ENCODE data around the gene JARID2.

JARID2 gene

DNA sequence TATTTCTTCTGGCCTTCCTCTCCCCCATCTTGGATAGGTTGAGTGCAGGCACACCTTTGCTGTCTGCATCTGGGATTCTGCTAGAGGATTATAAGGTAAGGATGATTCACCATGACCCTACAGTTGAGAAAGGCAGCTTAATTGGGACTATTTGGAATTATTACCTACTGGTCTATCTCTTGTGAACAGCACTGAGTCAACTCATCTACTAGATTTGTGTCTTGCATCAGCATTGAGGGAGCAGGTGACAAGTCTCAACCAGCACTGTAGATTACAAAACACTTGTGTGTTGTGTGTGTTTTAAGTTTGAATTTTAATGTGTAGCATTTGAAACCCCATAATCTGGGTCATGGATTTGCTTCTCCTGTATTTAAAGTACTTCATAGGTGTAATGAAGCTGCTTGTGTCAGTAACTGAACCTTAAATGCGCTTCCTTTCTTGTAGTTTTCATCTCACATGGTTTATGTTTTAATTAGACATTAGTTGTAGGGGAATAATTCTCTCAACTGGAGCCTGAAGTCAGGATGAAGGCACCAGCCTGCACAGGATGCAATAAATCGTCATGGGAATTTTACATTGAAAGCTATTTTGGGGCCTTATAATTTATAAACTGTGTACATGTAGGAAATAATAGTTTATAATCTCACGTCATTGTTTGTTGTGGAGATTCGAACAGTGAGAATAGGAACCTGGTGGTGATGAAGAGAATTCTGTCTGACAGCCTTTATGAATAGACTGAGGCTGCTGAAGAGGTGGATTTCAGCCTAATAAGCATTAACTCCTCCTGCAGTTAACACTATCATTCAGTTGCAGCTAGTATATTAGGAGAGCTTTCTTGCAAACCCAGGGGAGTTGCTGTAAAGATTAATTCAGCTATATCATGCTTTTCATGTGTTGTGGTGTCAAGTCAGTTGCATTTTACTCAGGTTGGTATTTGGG, 125.1 kb downstream of the JARID2 start:
- TF ChIP-seq, protein P1, sequence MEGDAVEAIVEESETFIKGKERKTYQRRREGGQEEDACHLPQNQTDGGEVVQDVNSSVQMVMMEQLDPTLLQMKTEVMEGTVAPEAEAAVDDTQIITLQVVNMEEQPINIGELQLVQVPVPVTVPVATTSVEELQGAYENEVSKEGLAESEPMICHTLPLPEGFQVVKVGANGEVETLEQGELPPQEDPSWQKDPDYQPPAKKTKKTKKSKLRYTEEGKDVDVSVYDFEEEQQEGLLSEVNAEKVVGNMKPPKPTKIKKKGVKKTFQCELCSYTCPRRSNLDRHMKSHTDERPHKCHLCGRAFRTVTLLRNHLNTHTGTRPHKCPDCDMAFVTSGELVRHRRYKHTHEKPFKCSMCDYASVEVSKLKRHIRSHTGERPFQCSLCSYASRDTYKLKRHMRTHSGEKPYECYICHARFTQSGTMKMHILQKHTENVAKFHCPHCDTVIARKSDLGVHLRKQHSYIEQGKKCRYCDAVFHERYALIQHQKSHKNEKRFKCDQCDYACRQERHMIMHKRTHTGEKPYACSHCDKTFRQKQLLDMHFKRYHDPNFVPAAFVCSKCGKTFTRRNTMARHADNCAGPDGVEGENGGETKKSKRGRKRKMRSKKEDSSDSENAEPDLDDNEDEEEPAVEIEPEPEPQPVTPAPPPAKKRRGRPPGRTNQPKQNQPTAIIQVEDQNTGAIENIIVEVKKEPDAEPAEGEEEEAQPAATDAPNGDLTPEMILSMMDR (IDR thresholded peaks at IDR 0.05): no peak
- Histone ChIP-seq H3K36me3 (no peaks in the 10 kb centered on the region), H3K4me3 (no peak overlapping the region), H3K27me3 (no peaks in the 10 kb centered on the region), H3K4me1 (peaks cover 0 to 9% (median 5%) of the 10 kb centered on the region in 4 donors), H3K27ac (no peak overlapping the region), H3K9me3 (no peaks in the 10 kb centered on the region)
- no peak for DNase-seq
- intact Hi-C loops (cut with DNase I; ENCODE audit: low total_unique reads): no loop called here

DNA sequence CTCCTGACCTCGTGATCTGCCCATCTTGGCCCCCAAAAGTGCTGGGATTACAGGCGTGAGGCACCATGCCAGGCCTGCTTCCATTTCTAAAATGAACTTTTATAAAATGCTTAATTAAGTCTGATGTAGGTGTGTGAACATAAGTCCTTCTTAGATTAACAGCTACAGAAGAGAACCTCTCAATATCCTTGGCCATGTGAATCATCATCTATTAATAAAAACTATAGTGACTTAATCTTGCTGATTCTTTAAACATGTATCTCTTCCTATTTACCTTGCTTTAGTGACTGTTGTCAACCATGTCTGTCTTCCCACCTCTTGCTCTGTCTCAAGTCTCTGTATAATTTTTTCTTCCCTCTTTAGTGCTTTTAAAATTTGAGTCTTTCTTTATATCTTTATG, 127.1 kb downstream of the JARID2 start:
- Histone ChIP-seq H3K27me3 (no peaks in the 10 kb centered on the region), H3K9me3 (no peaks in the 10 kb centered on the region), H3K4me3 (no peak overlapping the region), H3K27ac (no peak overlapping the region), H3K36me3 (no peaks in the 10 kb centered on the region), H3K4me1 (peaks cover 0 to 15% (median 3%) of the 10 kb centered on the region in 4 donors)
- TF ChIP-seq, protein P1 (IDR thresholded peaks at IDR 0.05): no peak
- no peak for DNase-seq
- intact Hi-C loops (cut with DNase I; ENCODE audit: low total_unique reads): no loop called here

DNA sequence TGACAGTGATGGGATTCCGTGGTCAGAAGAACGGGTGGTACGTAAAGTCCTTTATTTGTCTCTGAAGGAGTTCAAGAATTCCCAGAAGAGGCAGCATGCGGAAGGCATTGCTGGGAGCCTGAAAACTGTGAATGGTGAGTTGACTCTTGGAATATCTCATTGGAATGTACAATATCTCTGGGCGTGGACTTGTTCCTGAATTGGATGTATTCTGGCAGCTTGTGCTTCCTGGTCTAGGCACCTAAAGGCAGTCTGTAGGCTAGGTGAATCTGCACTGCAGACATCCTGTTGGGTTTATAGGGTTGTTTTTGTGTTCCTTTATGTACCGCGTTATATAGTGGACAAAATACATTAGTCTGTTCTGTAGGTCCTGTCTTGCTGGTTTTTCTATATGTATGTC, 128.2 kb downstream of the JARID2 start:
- Histone ChIP-seq H3K36me3 (no peaks in the 10 kb centered on the region), H3K27me3 (no peaks in the 10 kb centered on the region), H3K4me3 (no peak overlapping the region), H3K9me3 (no peaks in the 10 kb centered on the region), H3K27ac (no peak overlapping the region), H3K4me1 (peaks cover 0 to 15% (median 3%) of the 10 kb centered on the region in 4 donors)
- DNase-seq: no peak
- TF ChIP-seq, protein P1 (IDR thresholded peaks at IDR 0.05): no peak
- intact Hi-C loops (cut with DNase I; ENCODE audit: low total_unique reads): no loop called here

DNA sequence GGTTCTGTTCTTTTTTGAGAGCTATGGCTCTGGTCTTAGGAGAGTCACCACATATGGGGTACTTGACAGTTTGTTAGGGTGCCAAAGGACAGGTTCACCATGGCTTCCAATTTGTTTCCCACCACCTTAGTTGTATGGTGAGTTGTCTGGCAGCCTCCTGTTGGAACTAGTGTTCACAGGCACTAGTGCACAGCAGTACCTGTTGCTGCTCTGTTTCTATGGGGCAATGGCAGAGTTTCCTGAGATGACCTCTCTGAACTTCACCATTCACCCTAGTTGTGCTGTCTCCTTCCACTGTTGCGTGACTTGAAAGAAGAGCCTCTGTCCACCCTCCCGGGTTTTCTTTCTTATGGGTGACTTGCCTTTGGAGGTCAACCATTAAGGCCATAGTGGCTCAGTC, 129.1 kb downstream of the JARID2 start:
- no peak overlapping the region for H3K27ac ChIP-seq
- intact Hi-C loops (cut with DNase I; ENCODE audit: low total_unique reads): no loop called here

DNA sequence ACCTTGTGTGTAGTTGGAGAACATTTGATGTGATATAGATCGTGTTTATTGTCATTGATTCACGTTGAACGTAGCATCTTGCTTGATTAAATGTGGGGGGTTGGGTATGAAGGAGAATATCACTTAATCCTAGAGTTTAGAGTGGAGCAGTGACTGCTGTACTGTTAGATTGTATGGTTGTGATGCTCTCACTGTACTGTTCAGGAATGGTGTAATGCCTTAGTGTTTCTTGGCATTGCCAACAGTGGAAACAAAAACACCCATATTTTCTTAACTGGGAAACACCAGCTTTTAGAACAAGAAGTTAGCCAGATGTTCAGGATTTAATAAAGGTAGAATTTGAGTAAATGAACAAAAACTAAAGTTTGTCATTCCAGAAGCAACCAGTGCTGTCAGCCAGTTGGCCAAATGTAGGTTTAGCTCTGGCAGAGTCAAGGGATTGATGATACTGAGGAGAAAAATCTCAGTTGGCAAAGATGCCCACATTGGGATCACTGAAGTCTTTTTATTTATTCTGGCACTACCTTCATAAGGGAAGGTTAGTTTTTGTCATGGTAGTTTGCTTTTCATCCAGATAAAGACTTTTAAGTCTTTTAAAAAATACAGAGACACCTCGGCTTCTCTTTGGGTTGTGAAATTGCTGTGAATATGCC, 129.9 kb downstream of the JARID2 start:
- H3K4me1 ChIP-seq: peaks cover 0 to 15% (median 5%) of the 10 kb centered on the region in 4 donors
- intact Hi-C loops (cut with DNase I; ENCODE audit: low total_unique reads): no loop called here
- no peaks in the 10 kb centered on the region for H3K36me3 ChIP-seq
- no peaks in the 10 kb centered on the region for H3K27me3 ChIP-seq
- H3K27ac ChIP-seq: no peak overlapping the region
- no peak overlapping the region for H3K4me3 ChIP-seq
- no peaks in the 10 kb centered on the region for H3K9me3 ChIP-seq
- DNase-seq: no peak
- TF ChIP-seq, protein P1 (IDR thresholded peaks at IDR 0.05): no peak

More for the DNA sequence above, 129.1 kb downstream of the JARID2 start:
- no peaks in the 10 kb centered on the region for H3K27me3 ChIP-seq
- no peaks in the 10 kb centered on the region for H3K9me3 ChIP-seq
- no peak overlapping the region for H3K4me3 ChIP-seq
- TF ChIP-seq, protein P1 (IDR thresholded peaks at IDR 0.05): no peak
- peaks cover 0 to 15% (median 3%) of the 10 kb centered on the region in 4 donors for H3K4me1 ChIP-seq
- no peak for DNase-seq
- H3K36me3 ChIP-seq: no peaks in the 10 kb centered on the region

Data from tibial artery (tissue), 4 donors.